ENCODE measurements around the gene WEE2. TPM values are rescaled to one million over a fixed set of nuclear protein-coding genes. Genes with fewer than 3 reads are reported as not detected.

The WEE2 gene
- total RNA-seq, 2 experiments from 2014 or later = 0.08 to 0.14 TPM

GRCh38 chr7:141673346-141673745, 34.8 kb upstream of the WEE2 start:
- Histone ChIP-seq H3K4me1 (ENCODE audit: insufficient read depth, low read length) (no peaks in the 10 kb centered on the region), H3K4me3 (ENCODE audit: low read length) (no peak overlapping the region), H3K9me3 (ENCODE audit: control insufficient read depth in 1 of 2, insufficient read depth in 1 of 2, low read length in 2 of 2) (no peaks in the 10 kb centered on the region), H3K27me3 (ENCODE audit: control insufficient read depth in 1 of 2, insufficient read depth in 2 of 2, low read length in 2 of 2) (no peaks in the 10 kb centered on the region), H3K27ac (ENCODE audit: low read depth in 1 of 2, low read length in 2 of 2) (no peak overlapping the region), H3K36me3 (ENCODE audit: insufficient read depth, low read length) (peaks cover 42% of the 10 kb centered on the region)
- Mint-ChIP-seq H3K36me3 (ENCODE audit: low read depth) (peaks cover 77% of the 10 kb centered on the region), H3K27ac (no peak overlapping the region), H3K27me3 (no peaks in the 10 kb centered on the region), H3K4me3 (no peak overlapping the region), H3K9me3 (no peaks in the 10 kb centered on the region), H3K4me1 (ENCODE audit: low read depth) (no peaks in the 10 kb centered on the region)
- CTCF ChIA-PET = no interaction called here
- intact Hi-C loops (cut with DNase I, micrococcal nuclease) = no loop called here
- TF ChIP-seq CTCF (IDR thresholded peaks at IDR 0.05) = no peak
- ATAC-seq (ENCODE audit: poor library complexity) (no peak), DNase-seq (no peak)
- POLR2A ChIA-PET = no interaction called here

GRCh38 chr7:141674171-141674671, 33.9 kb upstream of the WEE2 start:
- H3K4me1 ChIP-seq (ENCODE audit: insufficient read depth, low read length) = no peaks in the 10 kb centered on the region
- Mint-ChIP-seq H3K4me1 (ENCODE audit: low read depth) (no peaks in the 10 kb centered on the region), H3K36me3 (ENCODE audit: low read depth) (peaks cover 77% of the 10 kb centered on the region), H3K4me3 (no peak overlapping the region), H3K9me3 (no peaks in the 10 kb centered on the region), H3K27ac (peak overlapping the region; percentile 25), H3K27me3 (no peaks in the 10 kb centered on the region)
- no peaks in the 10 kb centered on the region for H3K27me3 ChIP-seq (ENCODE audit: control insufficient read depth in 1 of 2, insufficient read depth in 2 of 2, low read length in 2 of 2)
- ATAC-seq (ENCODE audit: poor library complexity) (no peak), DNase-seq (no peak)
- peaks cover 46% of the 10 kb centered on the region for H3K36me3 ChIP-seq (ENCODE audit: insufficient read depth, low read length)
- intact Hi-C loops (cut with DNase I, micrococcal nuclease) = no loop called here
- TF ChIP-seq CTCF (IDR thresholded peaks at IDR 0.05) = no peak
- ChIA-PET POLR2A (no interaction called here), CTCF (no interaction called here)
- H3K9me3 ChIP-seq (ENCODE audit: control insufficient read depth in 1 of 2, insufficient read depth in 1 of 2, low read length in 2 of 2) = no peaks in the 10 kb centered on the region
- H3K27ac ChIP-seq (ENCODE audit: low read depth in 1 of 2, low read length in 2 of 2) = no peak overlapping the region
- H3K4me3 ChIP-seq (ENCODE audit: low read length) = no peak overlapping the region

GRCh38 chr7:141674702-141675101, 33.5 kb upstream of the WEE2 start:
- H3K9me3 ChIP-seq (ENCODE audit: control insufficient read depth in 1 of 2, insufficient read depth in 1 of 2, low read length in 2 of 2) = no peaks in the 10 kb centered on the region
- no peaks in the 10 kb centered on the region for H3K4me1 ChIP-seq (ENCODE audit: insufficient read depth, low read length)
- no peak for DNase-seq
- no peaks in the 10 kb centered on the region for H3K27me3 ChIP-seq (ENCODE audit: control insufficient read depth in 1 of 2, insufficient read depth in 2 of 2, low read length in 2 of 2)
- H3K4me3 ChIP-seq (ENCODE audit: low read length) = no peak overlapping the region
- Mint-ChIP-seq H3K9me3 (no peaks in the 10 kb centered on the region), H3K4me1 (ENCODE audit: low read depth) (no peaks in the 10 kb centered on the region), H3K27me3 (no peaks in the 10 kb centered on the region), H3K36me3 (ENCODE audit: low read depth) (peaks cover 77% of the 10 kb centered on the region), H3K4me3 (no peak overlapping the region), H3K27ac (peak overlapping the region; percentile 25)
- ChIA-PET CTCF (no interaction called here), POLR2A (no interaction called here)
- peaks cover 46% of the 10 kb centered on the region for H3K36me3 ChIP-seq (ENCODE audit: insufficient read depth, low read length)
- TF ChIP-seq CTCF (IDR thresholded peaks at IDR 0.05) = no peak
- intact Hi-C loops (cut with DNase I, micrococcal nuclease) = no loop called here
- no peak overlapping the region for H3K27ac ChIP-seq (ENCODE audit: low read depth in 1 of 2, low read length in 2 of 2)
- ATAC-seq (ENCODE audit: poor library complexity) = peak; percentile 44
